B cell (primary cell): ENCODE measurements around the gene OSBPL5. TPM values are rescaled to one million over a fixed set of nuclear protein-coding genes. Genes with fewer than 3 reads are reported as not detected.

ENCODE experiments used
- ATAC-seq: fragments of 200-7000 bp; cut with Tn5 transposase; one replicate; pipeline ENCODE4 v1.10.0; 2021; ENCODE audit warnings: low read depth, mild to moderate bottlenecking, moderate number of reproducible peaks, moderate library complexity
- CTCF ChIA-PET: fragments of 350-600 bp; sonication (Branson Sonifier 250); formaldehyde crosslinking; loops from one replicate; lab custom pipeline; 2021; ENCODE audit warnings: antibody characterized with exemption, inconsistent platforms; lab: Charles Lee
- POLR2A ChIA-PET: fragments of 350-600 bp; sonication (Branson Sonifier 250); formaldehyde crosslinking; loops from one replicate; lab custom pipeline; 2021; ENCODE audit warnings: antibody characterized with exemption; lab: Charles Lee
- DNase-seq: peaks from one replicate; pipeline ENCODE4 v3.0.0; 2013
- H2AFZ ChIP-seq: 2 replicates; pipeline ENCODE4 v1.6.1; 2012; ENCODE audit warnings: mild to moderate bottlenecking, low read depth, low read length; ENCODE audit not compliant: insufficient read depth, poor library complexity, severe bottlenecking
- H3K27ac ChIP-seq, 2 donors: 1 replicate in 1 of 2; 2 replicates in 1 of 2; pipeline ENCODE4 v1.5.1; 2012 to 2013; ENCODE audit warnings: low read length in 2 of 2, mild to moderate bottlenecking in 2 of 2, moderate library complexity in 1 of 2
- H3K27me3 ChIP-seq, 4 experiments: fragments of 200-600 bp in 1 of 4; sonication (generic) in 1 of 4; replicated peaks in 1 of 4; 1 replicate in 2 of 4; 2 replicates in 2 of 4; pipeline versions ENCODE4 v1.6.1 to v1.7.0; 2013 to 2016; ENCODE audit warnings: low read length in 3 of 4, mild to moderate bottlenecking in 2 of 4, mixed read lengths in 1 of 4, moderate library complexity in 1 of 4; ENCODE audit not compliant: insufficient read depth in 4 of 4, control insufficient read depth in 3 of 4; ENCODE audit errors: control extremely low read depth in 1 of 4
- H3K36me3 ChIP-seq, 2 experiments: replicated peaks in 1 of 2; 1 replicate in 1 of 2; 2 replicates in 1 of 2; pipeline versions ENCODE4 v1.6.1 to v1.7.1; 2013; ENCODE audit warnings: low read length in 1 of 2; ENCODE audit not compliant: insufficient read depth in 2 of 2, control insufficient read depth in 1 of 2; ENCODE audit errors: control extremely low read depth in 1 of 2, extremely low read depth in 1 of 2
- H3K4me1 ChIP-seq, 2 donors: fragments of 200-600 bp in 1 of 2; sonication (generic) in 1 of 2; 1 replicate in 1 of 2; 2 replicates in 1 of 2; pipeline versions ENCODE4 v1.5.1 to v1.6.1; 2013 to 2017; ENCODE audit warnings: low read length in 2 of 2; ENCODE audit not compliant: control insufficient read depth in 2 of 2, insufficient read depth in 2 of 2
- H3K4me2 ChIP-seq: replicated peaks from 2 replicates; pipeline ENCODE3; 2012; ENCODE audit warnings: mild to moderate bottlenecking, low read depth, low read length; ENCODE audit not compliant: poor library complexity, severe bottlenecking
- H3K4me3 ChIP-seq, 5 experiments: fragments of 200-600 bp in 1 of 5; sonication (generic) in 1 of 5; 1 replicate in 3 of 5; 2 replicates in 2 of 5; pipeline versions ENCODE4 v1.5.1 to v1.7.0; 2011 to 2016; ENCODE audit warnings: low read length in 4 of 5, mild to moderate bottlenecking in 4 of 5, low read depth in 2 of 5, control low read depth in 1 of 5, moderate library complexity in 1 of 5; ENCODE audit not compliant: insufficient read depth in 1 of 5; ENCODE audit errors: control extremely low read depth in 1 of 5, extremely low read depth in 1 of 5
- H3K79me2 ChIP-seq: fragments of 200-600 bp; sonication (generic); one replicate; pipeline ENCODE4 v1.6.0; 2016; ENCODE audit warnings: low read length; ENCODE audit not compliant: control insufficient read depth, insufficient read depth
- H3K9ac ChIP-seq: fragments of 200-600 bp; sonication (generic); 2 replicates; pipeline ENCODE4 v1.6.1; 2017; ENCODE audit warnings: mild to moderate bottlenecking, low read length, moderate library complexity
- H3K9me3 ChIP-seq, 3 donors: one replicate each; pipeline versions ENCODE4 v1.6.1 to v1.7.1; 2013; ENCODE audit warnings: low read length in 2 of 3; ENCODE audit not compliant: control insufficient read depth in 2 of 3, insufficient read depth in 1 of 3; ENCODE audit errors: control extremely low read depth in 1 of 3
- H4K20me1 ChIP-seq: 2 replicates; pipeline ENCODE4 v1.6.0; 2012; ENCODE audit warnings: mild to moderate bottlenecking, low read length; ENCODE audit not compliant: insufficient read depth, control insufficient read depth, poor library complexity, severe bottlenecking
- H3K27ac Mint-ChIP-seq: one replicate; pipeline ENCODE4 v1.8.0; 2021; ENCODE audit warnings: mixed read lengths
- H3K27me3 Mint-ChIP-seq: one replicate; pipeline ENCODE4 v1.8.0; 2021; ENCODE audit warnings: mixed read lengths
- H3K4me1 Mint-ChIP-seq: one replicate; pipeline ENCODE4 v1.8.0; 2021; ENCODE audit warnings: mixed read lengths
- H3K4me3 Mint-ChIP-seq: one replicate; pipeline ENCODE4 v1.8.0; 2021; ENCODE audit warnings: mixed read lengths
- H3K9me3 Mint-ChIP-seq: one replicate; pipeline ENCODE4 v1.8.0; 2022; ENCODE audit warnings: mixed read lengths; ENCODE audit not compliant: insufficient read depth
- EZH2 ChIP-seq: IDR thresholded peaks from 2 replicates; pipeline ENCODE4 v1.6.1; 2012; ENCODE audit warnings: borderline replicate concordance, low read depth, mild to moderate bottlenecking, moderate library complexity, low read length; ENCODE audit not compliant: insufficient read depth, poor library complexity, severe bottlenecking
- WGBS: methylation state at CpG from one replicate; pipeline ENCODE4 v1.1.5; 2013; ENCODE audit warnings: missing lambda C conversion rate; ENCODE audit not compliant: insufficient coverage; 5-methylcytosine and 5-hydroxymethylcytosine counted together
- intact Hi-C: fragments of 100-400 bp; cut with micrococcal nuclease; formaldehyde crosslinking; loops from one replicate; pipeline ENCODE4 v1.10.0; 2022
- polyA plus RNA-seq: library from polyadenylated mRNA; depleted of rRNA; stranded (reverse); fragments of >200 nt; gene quantifications from 2 replicates; pipeline ENCODE4 v1.2.3, GENCODE V29; 2012
- total RNA-seq, 2 donors: library from RNA; stranded (reverse); fragments of 120-200 nt in 1 of 2; gene quantifications; 1 replicate in 1 of 2; 2 replicates in 1 of 2; pipeline versions ENCODE4 v1.2.3 to v1.2.4, GENCODE V29; 2013 to 2022
- TF ChIP-seq, protein P1 (sequence below): fragments of 200-600 bp; IDR thresholded peaks from one replicate; pipeline ENCODE4 v1.8.0; 2022; ENCODE audit warnings: antibody characterized with exemption, mild to moderate bottlenecking

Gene OSBPL5
- total and polyA plus RNA-seq, 2 donors (not counting 1 experiment from before 2014, with no cell fraction given): 0.15 to 1.2 TPM

DNA sequence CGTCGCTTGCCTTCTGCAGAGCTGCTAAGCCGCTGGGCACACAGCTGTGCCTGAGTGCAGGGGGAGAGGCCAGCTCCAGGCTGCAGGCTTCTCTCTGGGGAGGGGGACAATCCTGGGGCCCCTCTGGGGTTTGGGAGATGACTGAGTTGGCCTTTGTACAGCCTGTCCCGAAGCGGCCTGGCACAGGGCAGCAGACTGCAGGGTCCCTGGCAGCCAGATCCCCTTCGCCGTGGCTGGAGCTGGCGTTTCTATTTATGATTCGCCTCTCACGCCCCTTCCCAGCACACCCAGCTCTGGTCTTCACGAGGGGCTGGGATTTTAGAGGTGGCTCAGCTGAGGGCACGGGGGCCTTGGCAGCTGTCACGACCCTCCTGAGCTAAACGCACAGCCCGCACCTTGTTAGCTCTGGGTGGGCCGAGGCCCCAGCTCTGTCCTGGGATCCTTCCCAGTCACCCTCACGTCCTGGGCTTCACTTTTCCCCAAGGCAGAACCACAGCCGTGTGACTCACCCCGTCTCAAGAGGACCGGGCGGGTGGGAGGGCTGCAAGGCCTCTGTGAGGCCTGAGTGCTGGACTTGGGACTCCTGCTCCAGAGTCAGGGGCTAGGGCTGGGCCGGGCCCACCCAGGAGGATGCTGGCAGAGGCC, 18.4 kb downstream of the OSBPL5 start:
- H3K9me3 ChIP-seq: peaks cover 0 to 2% (median 0%) of the 10 kb centered on the region in 3 donors
- no peaks in the 10 kb centered on the region for H3K9me3 Mint-ChIP-seq
- ATAC-seq: no peak
- no peak overlapping the region for H3K9ac ChIP-seq
- H3K79me2 ChIP-seq: no peaks in the 10 kb centered on the region
- H3K27me3 ChIP-seq: no peaks in the 10 kb centered on the region
- H2AFZ ChIP-seq: no peak overlapping the region
- 89% methylated on average over 22 of the region's 22 CpGs for WGBS
- no peak overlapping the region for H3K4me3 Mint-ChIP-seq
- ChIA-PET CTCF (no interaction called here), POLR2A (no interaction called here)
- TF ChIP-seq EZH2: no peak
- TF ChIP-seq, protein P1, sequence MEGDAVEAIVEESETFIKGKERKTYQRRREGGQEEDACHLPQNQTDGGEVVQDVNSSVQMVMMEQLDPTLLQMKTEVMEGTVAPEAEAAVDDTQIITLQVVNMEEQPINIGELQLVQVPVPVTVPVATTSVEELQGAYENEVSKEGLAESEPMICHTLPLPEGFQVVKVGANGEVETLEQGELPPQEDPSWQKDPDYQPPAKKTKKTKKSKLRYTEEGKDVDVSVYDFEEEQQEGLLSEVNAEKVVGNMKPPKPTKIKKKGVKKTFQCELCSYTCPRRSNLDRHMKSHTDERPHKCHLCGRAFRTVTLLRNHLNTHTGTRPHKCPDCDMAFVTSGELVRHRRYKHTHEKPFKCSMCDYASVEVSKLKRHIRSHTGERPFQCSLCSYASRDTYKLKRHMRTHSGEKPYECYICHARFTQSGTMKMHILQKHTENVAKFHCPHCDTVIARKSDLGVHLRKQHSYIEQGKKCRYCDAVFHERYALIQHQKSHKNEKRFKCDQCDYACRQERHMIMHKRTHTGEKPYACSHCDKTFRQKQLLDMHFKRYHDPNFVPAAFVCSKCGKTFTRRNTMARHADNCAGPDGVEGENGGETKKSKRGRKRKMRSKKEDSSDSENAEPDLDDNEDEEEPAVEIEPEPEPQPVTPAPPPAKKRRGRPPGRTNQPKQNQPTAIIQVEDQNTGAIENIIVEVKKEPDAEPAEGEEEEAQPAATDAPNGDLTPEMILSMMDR: no peak
- H3K4me1 Mint-ChIP-seq: no peaks in the 10 kb centered on the region
- peaks cover 3% of the 10 kb centered on the region for H3K27me3 Mint-ChIP-seq
- no peak for DNase-seq
- no peak overlapping the region for H3K27ac Mint-ChIP-seq
- H4K20me1 ChIP-seq: no peaks in the 10 kb centered on the region
- H3K27ac ChIP-seq: no peak overlapping the region
- H3K4me3 ChIP-seq: no peak overlapping the region
- H3K36me3 ChIP-seq: no peaks in the 10 kb centered on the region
- intact Hi-C loops: no loop called here
- H3K4me2 ChIP-seq: no peak overlapping the region
- no peaks in the 10 kb centered on the region for H3K4me1 ChIP-seq

DNA sequence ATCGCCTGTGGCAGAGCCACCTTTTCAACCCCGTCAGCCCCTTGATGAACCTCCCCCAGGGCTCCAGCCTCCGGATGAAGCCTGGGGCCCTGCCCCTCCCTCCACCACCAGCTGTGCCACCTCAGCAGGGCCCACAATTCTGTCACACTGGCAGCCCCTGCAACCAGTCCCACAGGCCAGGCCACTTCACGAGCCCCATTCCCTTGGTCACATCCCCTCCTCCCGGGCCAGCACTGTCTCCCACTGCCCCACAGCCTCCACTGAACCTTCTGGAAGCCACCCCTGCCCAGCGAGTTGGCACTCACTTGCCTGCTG, 19.9 kb downstream of the OSBPL5 start:
- H3K4me1 Mint-ChIP-seq: no peaks in the 10 kb centered on the region
- no peaks in the 10 kb centered on the region for H3K36me3 ChIP-seq
- no peaks in the 10 kb centered on the region for H3K79me2 ChIP-seq
- H2AFZ ChIP-seq: no peak overlapping the region
- no peak overlapping the region for H3K4me3 Mint-ChIP-seq
- peaks cover 0 to 2% (median 0%) of the 10 kb centered on the region in 3 donors for H3K9me3 ChIP-seq
- no peak for ATAC-seq
- H3K4me3 ChIP-seq: no peak overlapping the region
- H3K27me3 ChIP-seq: no peaks in the 10 kb centered on the region
- no peak overlapping the region for H3K4me2 ChIP-seq
- H3K9ac ChIP-seq: no peak overlapping the region
- POLR2A ChIA-PET: no interaction called here
- H3K27me3 Mint-ChIP-seq: peaks cover 3% of the 10 kb centered on the region
- no peaks in the 10 kb centered on the region for H4K20me1 ChIP-seq
- H3K27ac ChIP-seq: no peak overlapping the region
- no peaks in the 10 kb centered on the region for H3K9me3 Mint-ChIP-seq
- no peak for DNase-seq
- no peak for TF ChIP-seq EZH2
- TF ChIP-seq, protein P1: no peak
- no peaks in the 10 kb centered on the region for H3K4me1 ChIP-seq
- CTCF ChIA-PET: no interaction called here
- WGBS: 27% methylated on average over 3 of the region's 6 CpGs
- intact Hi-C loops: no loop called here
- no peak overlapping the region for H3K27ac Mint-ChIP-seq
